ENCODE data around the gene C1orf167.
A peak's percentile ranks its signal among the peaks of the same experiment; 100 is the strongest.

Gene C1orf167

GRCh38 chr1:11765661-11766428 lies 3.9 kb downstream of the C1orf167 start:
- no peak for DNase-seq

GRCh38 chr1:11766429-11766776 lies 4.4 kb downstream of the C1orf167 start:
- no peak for DNase-seq

GRCh38 chr1:11767922-11768704 lies 6.1 kb downstream of the C1orf167 start:
- no peak for DNase-seq

GRCh38 chr1:11768821-11769220 lies 6.8 kb downstream of the C1orf167 start:
- no peak for DNase-seq

GRCh38 chr1:11769274-11769673 lies 7.3 kb downstream of the C1orf167 start:
- DNase-seq = no peak

GRCh38 chr1:11770011-11770410 lies 8.0 kb downstream of the C1orf167 start:
- no peak for DNase-seq

- DNase-seq = no peak
Observed at GRCh38 chr1:11771481-11772043, 9.6 kb downstream of the C1orf167 start.

- DNase-seq = no peak
Observed at GRCh38 chr1:11772458-11772857, 10.5 kb downstream of the C1orf167 start.

- DNase-seq = no peak
Observed at GRCh38 chr1:11774753-11775152, 12.8 kb downstream of the C1orf167 start.

GRCh38 chr1:11777658-11778322 lies 15.8 kb downstream of the C1orf167 start:
- no peak for DNase-seq

- DNase-seq = no peak
Observed at GRCh38 chr1:11778336-11778735, 16.3 kb downstream of the C1orf167 start.

GRCh38 chr1:11778844-11779623 lies 17.0 kb downstream of the C1orf167 start:
- no peak for DNase-seq

- DNase-seq = no peak
Observed at GRCh38 chr1:11779715-11780379, 17.9 kb downstream of the C1orf167 start.

GRCh38 chr1:11780380-11781147 lies 18.6 kb downstream of the C1orf167 start:
- DNase-seq = no peak

GRCh38 chr1:11781297-11781696 lies 19.3 kb downstream of the C1orf167 start:
- DNase-seq = no peak

GRCh38 chr1:11782127-11782708 lies 20.2 kb downstream of the C1orf167 start:
- DNase-seq = no peak

GRCh38 chr1:11783556-11783955 lies 21.6 kb downstream of the C1orf167 start:
- no peak for DNase-seq

GRCh38 chr1:11784256-11784992 lies 22.4 kb downstream of the C1orf167 start:
- DNase-seq = no peak

- DNase-seq = peak; percentile 23
Observed at GRCh38 chr1:11784993-11785769, 23.2 kb downstream of the C1orf167 start.
